ENCODE results near the gene BNIP2.
"Not testable (repeated sequence)": the region's sequence is repeated elsewhere in the genome, so short reads cannot be mapped to it uniquely, and the experiment has no call there.

BNIP2 gene

GRCh38 chr15:59689626-59690236 lies 611 bp upstream of the BNIP2 start:
- no peak for DNase-seq

- DNase-seq = peak; percentile 72
These were observed 718 bp downstream of the BNIP2 start for GRCh38 chr15:59688423-59688781.

GRCh38 chr15:59687836-59688235 lies 1.3 kb downstream of the BNIP2 start:
- DNase-seq = no peak

GRCh38 chr15:59686389-59686788 lies 2.7 kb downstream of the BNIP2 start:
- no peak for DNase-seq

- DNase-seq = no peak
These were observed 3.3 kb downstream of the BNIP2 start for GRCh38 chr15:59685737-59686297.

- no peak for DNase-seq
These were observed 8.2 kb downstream of the BNIP2 start for GRCh38 chr15:59680870-59681269.

DNA sequence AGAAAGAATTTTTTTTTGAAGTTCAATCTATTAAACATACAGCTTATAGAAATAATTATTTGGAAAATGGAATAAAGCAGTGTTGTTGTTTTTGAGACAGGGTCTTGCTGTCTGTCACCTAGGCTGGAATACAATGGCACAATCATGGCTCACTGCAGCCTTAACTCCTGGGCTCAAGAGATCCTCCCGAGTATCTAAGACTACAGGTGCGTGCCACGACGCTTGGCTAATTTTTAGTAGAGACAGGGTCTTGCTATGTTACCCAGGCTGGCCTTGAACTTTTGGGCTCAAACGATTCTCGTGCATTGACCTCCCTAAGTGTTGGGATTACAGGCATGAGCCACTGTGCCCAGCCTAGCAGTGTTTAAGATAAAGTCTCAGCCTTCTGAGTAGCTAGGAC lies 8.8 kb downstream of the BNIP2 start:
- DNase-seq = no peak

- no peak for DNase-seq
These were observed 10.5 kb downstream of the BNIP2 start for GRCh38 chr15:59678620-59679019.

DNA sequence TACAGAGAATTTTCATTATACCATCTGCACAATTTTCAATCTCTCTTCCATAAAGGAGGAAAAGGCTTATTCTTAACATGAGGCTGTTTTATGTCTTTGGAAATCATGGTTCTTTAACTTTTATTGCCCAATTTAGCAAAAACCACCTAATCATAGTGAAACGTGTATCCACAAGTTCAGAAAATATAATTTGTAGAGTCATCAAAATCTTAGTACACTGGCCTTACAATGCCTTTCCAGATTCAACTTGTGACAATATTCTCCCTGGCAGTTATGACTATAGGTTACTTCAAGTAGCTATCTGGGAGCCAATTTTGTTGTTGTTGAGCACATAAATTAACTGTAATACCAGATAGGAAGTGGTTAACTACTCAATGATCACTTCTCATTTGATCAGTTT lies 10.9 kb downstream of the BNIP2 start:
- no peak for DNase-seq

GRCh38 chr15:59676565-59676964 lies 12.6 kb downstream of the BNIP2 start:
- no peak for DNase-seq

DNA sequence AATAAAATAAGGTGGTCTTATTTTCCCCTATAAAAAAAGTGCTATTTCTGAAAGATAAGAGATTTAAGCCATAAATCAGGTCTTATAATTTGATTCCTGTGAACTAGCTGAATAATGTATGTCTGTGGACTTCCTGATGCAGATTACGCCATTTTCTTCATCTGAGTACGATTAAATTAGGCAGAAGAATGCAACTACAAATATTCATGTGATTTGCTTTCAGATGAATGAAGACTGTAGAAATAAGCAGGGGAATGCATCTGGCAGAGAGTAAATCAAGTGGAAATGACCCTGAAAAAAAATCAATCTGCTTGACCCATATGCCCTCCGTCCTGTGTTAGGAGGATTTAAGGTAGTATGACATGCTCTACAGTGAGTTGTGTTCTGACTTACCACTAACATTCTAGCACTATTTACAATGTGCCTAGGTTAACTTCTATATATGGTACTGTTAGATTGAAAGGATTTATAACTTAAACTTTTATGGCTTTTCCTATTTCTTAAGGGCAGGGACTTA lies 14.7 kb downstream of the BNIP2 start:
- DNase-seq = no peak

DNA sequence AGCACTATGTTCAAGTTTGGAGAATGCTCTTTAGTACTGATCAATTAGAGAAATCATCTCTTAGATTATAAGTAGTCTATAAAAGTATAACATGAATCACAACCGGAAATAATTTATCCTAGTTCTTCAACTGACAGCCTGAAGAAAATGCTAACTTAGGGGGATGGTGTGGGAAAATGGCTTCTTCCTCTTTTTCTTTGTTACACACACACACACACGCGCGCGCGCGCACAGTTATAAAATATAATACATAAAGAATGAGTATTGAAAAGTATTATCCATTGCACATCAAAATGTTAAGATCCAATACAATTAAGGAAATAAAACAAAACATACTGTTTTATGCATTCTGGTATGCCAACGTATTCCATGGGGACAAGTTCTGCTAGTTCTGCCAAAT lies 20.6 kb downstream of the BNIP2 start:
- DNase-seq = no peak

DNA sequence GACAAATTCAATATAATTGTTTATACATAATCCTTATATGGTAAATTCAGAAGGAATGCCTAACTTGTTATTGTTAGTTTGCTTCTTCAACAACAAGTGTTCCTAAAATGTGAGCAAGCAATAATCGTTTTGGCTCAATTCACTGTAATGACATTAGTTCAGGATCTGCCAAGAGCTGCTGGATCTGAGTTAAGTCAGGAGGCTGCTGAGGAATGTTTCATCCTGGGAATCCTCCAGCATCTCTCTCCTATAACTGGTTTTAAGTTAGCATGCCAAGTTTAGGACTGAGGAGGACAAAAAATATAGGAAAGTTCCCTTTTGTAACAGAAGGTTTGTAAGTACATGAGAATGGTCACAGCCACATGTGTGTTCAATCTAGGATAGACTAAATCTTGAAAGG lies 26.9 kb downstream of the BNIP2 start:
- no peak for DNase-seq

GRCh38 chr15:59659366-59659765 lies 29.8 kb downstream of the BNIP2 start:
- no peak for DNase-seq

DNA sequence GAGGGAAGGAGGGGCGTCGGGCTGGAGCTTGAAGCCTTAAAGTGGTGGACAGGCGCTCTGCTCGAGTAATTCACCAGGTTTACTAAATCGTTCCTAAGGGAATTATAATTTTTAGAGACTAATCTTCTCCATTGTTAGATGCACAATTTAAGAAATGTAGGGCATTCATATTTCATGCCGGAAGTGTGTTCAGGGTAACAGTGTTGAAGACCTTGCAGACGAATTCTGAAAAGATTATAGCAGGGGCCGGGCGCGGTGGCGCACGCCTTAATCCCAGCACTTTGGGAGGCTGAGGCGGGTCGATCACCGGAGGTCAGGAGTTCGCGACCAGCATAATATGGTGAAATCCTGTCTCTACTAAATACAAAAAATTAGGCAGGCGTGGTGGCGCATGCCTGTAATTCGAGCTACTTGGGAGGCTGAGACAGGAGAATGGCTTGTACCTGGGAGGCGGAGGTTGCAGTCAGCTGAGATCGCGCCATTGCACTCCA lies 31.4 kb downstream of the BNIP2 start:
- DNase-seq = no peak

DNA sequence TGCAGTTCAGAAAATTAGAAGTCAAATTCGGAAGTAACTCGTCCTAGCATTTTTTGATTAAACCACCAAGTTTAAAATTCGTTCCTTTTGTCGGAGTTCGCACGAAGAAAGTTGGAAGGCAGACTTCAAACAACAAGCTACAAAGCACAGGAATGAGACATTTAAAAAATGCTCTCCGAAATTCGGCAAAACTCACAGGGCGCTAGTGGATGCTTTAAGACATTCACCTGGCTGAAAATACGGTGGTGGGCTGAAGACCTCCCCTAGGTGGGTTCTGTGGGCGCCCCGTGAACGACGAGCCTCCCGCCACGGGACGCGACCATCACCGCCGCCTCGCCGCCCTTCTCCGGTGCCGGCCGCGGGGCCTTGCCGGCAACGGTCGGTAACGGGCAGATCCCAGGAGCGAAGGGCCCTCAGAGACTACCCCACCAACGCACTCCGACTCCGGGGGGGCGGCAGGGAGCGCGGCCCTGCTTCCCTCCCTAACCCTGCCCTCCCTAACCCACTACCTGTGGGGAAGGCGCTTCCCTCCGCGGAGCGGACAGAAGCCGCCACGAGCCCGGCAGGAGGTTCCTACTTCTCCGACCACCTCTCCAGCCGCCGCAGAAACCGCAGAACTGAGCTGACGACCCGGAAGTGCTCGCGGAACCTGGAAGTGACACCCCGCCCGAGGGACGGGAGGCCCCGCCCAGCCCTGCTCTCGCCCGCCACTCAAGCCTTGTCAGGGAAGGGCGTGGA lies 32.1 kb downstream of the BNIP2 start, which contains the start of gene GTF2A2:
Gene GTF2A2 (minus strand): TSS at position 619 of the 738 bp plus-strand sequence. CDS start 5,238 bp downstream, outside the sequence.
- DNase-seq = peak; percentile 90

GRCh38 chr15:59654046-59654445 lies 35.1 kb downstream of the BNIP2 start:
- no peak for DNase-seq

GRCh38 chr15:59649603-59650002 lies 39.5 kb downstream of the BNIP2 start:
- DNase-seq = no peak

DNA sequence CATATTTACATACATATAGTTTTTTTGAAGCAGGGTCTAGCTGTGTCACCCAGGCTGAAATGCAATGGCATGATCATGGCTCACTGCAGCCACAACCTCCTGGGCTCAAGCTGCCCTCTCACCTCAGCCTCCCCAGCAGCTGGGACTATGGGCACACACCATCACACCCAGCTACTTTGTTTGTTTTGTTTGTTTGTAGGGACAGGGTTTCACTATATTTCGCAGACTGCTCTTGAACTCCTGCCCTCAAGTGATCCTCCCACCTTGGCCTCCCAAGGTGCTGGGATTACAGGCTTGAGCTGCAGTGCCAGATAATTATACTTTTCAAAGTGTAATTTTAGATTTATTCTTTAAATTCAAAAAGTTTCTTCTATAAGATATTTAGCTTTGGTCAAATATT lies 42.0 kb downstream of the BNIP2 start:
- DNase-seq = no peak

GRCh38 chr15:59646277-59646676 lies 42.8 kb downstream of the BNIP2 start:
- DNase-seq = no peak

DNA sequence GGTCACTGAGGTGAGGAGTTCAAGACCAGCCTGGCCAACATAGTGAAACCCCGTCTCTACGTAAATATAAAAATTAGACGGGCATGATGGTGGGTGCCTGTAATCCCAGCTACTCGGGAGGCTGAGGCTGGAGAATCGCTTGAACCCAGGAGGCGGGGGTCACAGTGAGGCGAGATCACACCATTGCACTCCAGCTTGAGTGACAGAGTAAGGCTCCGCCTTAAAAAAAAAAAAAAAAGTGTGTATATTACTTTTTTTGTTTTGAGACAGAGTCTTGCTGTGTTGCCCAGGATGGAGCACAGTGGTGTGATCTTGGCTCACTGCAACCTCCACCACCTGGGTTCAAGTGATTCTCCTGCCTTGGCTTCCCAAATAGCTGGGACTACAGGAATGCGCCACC lies 43.3 kb downstream of the BNIP2 start:
- DNase-seq = not testable (repeated sequence)

DNA sequence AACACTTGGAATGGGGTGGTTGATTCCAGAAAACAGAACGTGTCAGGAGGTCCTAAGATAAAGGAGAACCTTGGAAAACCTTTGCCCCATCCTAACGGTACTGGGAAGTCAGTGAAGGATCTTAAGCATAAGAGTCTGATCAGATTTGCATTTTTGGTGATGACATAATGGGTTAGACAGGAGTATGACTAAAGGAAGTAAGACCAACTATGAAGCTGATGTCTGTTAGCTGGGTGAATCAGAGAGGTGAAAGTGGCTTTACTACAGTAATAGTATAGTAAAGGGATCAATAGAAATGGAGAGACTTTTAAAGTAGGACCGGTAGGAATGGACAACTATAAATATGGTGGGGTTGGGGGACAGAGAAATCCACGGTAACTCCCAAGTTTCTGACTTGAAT lies 44.4 kb downstream of the BNIP2 start:
- DNase-seq = no peak

DNA sequence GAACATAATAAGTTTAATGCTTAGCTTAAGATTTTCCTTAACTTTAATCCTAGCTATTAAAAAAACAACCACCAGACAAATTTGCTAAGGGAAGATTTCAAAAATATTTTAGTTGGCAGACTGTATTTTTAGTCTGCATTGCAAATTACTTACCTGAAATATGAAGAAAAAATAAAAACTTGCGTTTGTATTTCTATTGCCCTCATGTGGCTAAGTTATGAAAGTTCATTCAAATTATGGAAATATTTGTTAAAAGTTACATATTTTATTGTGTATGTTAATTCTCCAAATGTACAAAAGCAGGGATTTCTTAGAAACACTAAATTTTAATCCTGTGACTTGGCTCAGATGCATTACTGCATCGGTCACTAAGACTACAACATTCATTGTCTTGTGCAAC lies 46.8 kb downstream of the BNIP2 start:
- DNase-seq = no peak

DNA sequence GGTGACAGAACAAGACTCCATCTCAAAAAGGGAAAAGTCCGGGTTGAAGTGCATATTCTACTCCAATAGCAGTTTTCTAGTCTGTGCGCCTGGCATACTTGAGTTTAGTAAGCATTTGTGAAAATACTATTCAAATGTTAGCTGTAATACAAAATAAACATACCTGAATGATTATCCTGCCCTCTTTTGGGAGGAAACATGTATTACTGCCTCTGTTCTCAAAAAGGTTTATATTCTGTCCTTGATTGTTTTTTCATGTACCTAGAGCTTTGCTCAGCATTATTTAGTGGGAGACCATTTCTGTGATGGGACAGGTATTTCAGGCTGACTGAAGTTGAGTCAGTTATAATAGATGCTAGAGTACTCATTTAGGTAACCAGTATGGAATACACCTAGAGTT lies 51.6 kb downstream of the BNIP2 start:
- not testable (repeated sequence) for DNase-seq

Measured in right kidney (tissue), 1 donor.